ENCODE results near the gene PIAS1.
"Not testable (repeated sequence)": the region's sequence is repeated elsewhere in the genome, so short reads cannot be mapped to it uniquely, and the experiment has no call there.

Gene PIAS1

GRCh38 chr15:68205558-68205944, 151.4 kb downstream of the PIAS1 start:
- no peak for DNase-seq

- no peak for DNase-seq
These were observed 151.9 kb downstream of the PIAS1 start for GRCh38 chr15:68205954-68206539.

GRCh38 chr15:68206711-68207151, 152.6 kb downstream of the PIAS1 start:
- no peak for DNase-seq

GRCh38 chr15:68207176-68207935, 153.2 kb downstream of the PIAS1 start:
- DNase-seq: no peak

- DNase-seq: no peak
These were observed 154.0 kb downstream of the PIAS1 start for GRCh38 chr15:68208136-68208535.

- DNase-seq: no peak
These were observed 154.6 kb downstream of the PIAS1 start for GRCh38 chr15:68208636-68209240.

- DNase-seq: no peak
These were observed 155.2 kb downstream of the PIAS1 start for GRCh38 chr15:68209272-68209671.

- DNase-seq: no peak
These were observed 155.8 kb downstream of the PIAS1 start for GRCh38 chr15:68209735-68210408.

- no peak for DNase-seq
These were observed 156.3 kb downstream of the PIAS1 start for GRCh38 chr15:68210409-68210756.

GRCh38 chr15:68210821-68211655, 156.9 kb downstream of the PIAS1 start:
- DNase-seq: peak; percentile 56

GRCh38 chr15:68211656-68212320, 157.7 kb downstream of the PIAS1 start:
- no peak for DNase-seq

GRCh38 chr15:68213491-68213845, 159.4 kb downstream of the PIAS1 start:
- DNase-seq: not testable (repeated sequence)

GRCh38 chr15:68213991-68214837, 160.1 kb downstream of the PIAS1 start:
- no peak for DNase-seq

GRCh38 chr15:68214838-68215254, 160.7 kb downstream of the PIAS1 start:
- no peak for DNase-seq

GRCh38 chr15:68217341-68217740, 163.2 kb downstream of the PIAS1 start:
- DNase-seq: no peak

- DNase-seq: no peak
These were observed 164.2 kb downstream of the PIAS1 start for GRCh38 chr15:68218331-68218730.

- no peak for DNase-seq
These were observed 165.0 kb downstream of the PIAS1 start for GRCh38 chr15:68218847-68219798.

- DNase-seq: no peak
These were observed 166.4 kb downstream of the PIAS1 start for GRCh38 chr15:68220489-68220888.

- no peak for DNase-seq
These were observed 166.9 kb downstream of the PIAS1 start for GRCh38 chr15:68220967-68221366.
